HepG2 (cell line): Measurements from ENCODE around the gene ZNF821. TPM values are rescaled to one million over a fixed set of nuclear protein-coding genes. Genes with fewer than 3 reads are reported as not detected.
A peak's percentile ranks its signal among the peaks of the same experiment; 100 is the strongest.

Experiments used
- AKAP8 ChIP-seq: sonication (generic); formaldehyde crosslinking; IDR thresholded peaks from 2 replicates; pipeline ENCODE4 v1.5.1; 2020; ENCODE audit warnings: mild to moderate bottlenecking, missing genetic modification reagents
- CHCHD3 ChIP-seq: sonication (generic); formaldehyde crosslinking; IDR thresholded peaks from 2 replicates; pipeline ENCODE4 v1.8.0; 2022; ENCODE audit warnings: mild to moderate bottlenecking, missing genetic modification reagents, moderate library complexity
- GFI1 ChIP-seq: sonication (generic); formaldehyde crosslinking; IDR thresholded peaks from 2 replicates; pipeline ENCODE4 v1.5.0; 2020; ENCODE audit warnings: missing genetic modification reagents, mild to moderate bottlenecking, borderline replicate concordance
- GPN1 ChIP-seq: sonication (generic); formaldehyde crosslinking; IDR thresholded peaks from 2 replicates; pipeline ENCODE4 v1.5.1; 2020; ENCODE audit warnings: missing genetic modification reagents, borderline replicate concordance
- HDAC6 ChIP-seq: fragments of 200-600 bp; sonication (generic); IDR thresholded peaks from 2 replicates; pipeline ENCODE4 v1.7.0; 2017; ENCODE audit warnings: mild to moderate bottlenecking, antibody characterized with exemption, low read length, low read depth
- MBNL3 ChIP-seq: fragments of 250-450 bp; sonication (Bioruptor Pico); conservative IDR thresholded peaks from 2 replicates; pipeline ENCODE4 v1.8.0; 2022; ENCODE audit warnings: mild to moderate bottlenecking, inconsistent platforms
- MED1 ChIP-seq: sonication (generic); formaldehyde crosslinking; IDR thresholded peaks from 2 replicates; pipeline ENCODE4 v1.4.0; 2020; ENCODE audit warnings: missing genetic modification reagents
- PAF1 ChIP-seq: IDR thresholded peaks from 2 replicates; pipeline ENCODE4 v1.6.1; 2016; ENCODE audit warnings: missing genetic modification reagents, missing compliant biosample characterization
- POLR2AphosphoS5 ChIP-seq: IDR thresholded peaks from 2 replicates; pipeline ENCODE4 v1.6.1; 2012; ENCODE audit warnings: low read depth, low read length
- TMF1 ChIP-seq: sonication (generic); formaldehyde crosslinking; IDR thresholded peaks from 2 replicates; pipeline ENCODE4 v1.8.1; 2022; ENCODE audit warnings: low read depth, missing genetic modification reagents
- ZBTB20 ChIP-seq: sonication (generic); formaldehyde crosslinking; IDR thresholded peaks from 2 replicates; pipeline ENCODE4 v1.8.1; 2023; ENCODE audit warnings: missing genetic modification reagents, low read depth, mild to moderate bottlenecking, borderline replicate concordance
- ZFP36L1 ChIP-seq: sonication (generic); formaldehyde crosslinking; IDR thresholded peaks from 2 replicates; pipeline ENCODE4 v1.8.0; 2022; ENCODE audit warnings: mild to moderate bottlenecking, missing genetic modification reagents, moderate library complexity
- ZKSCAN1 ChIP-seq: fragments of 150-350 bp; IDR thresholded peaks from 2 replicates; pipeline ENCODE4 v1.6.1; 2014; ENCODE audit warnings: low read length
- ZNF44 ChIP-seq: sonication (generic); formaldehyde crosslinking; IDR thresholded peaks from 2 replicates; pipeline ENCODE4 v1.5.1; 2020; ENCODE audit warnings: mild to moderate bottlenecking, missing genetic modification reagents
- ZNF616 ChIP-seq: sonication (generic); formaldehyde crosslinking; IDR thresholded peaks from 2 replicates; pipeline ENCODE4 v1.5.0; 2020; ENCODE audit warnings: low read depth, mild to moderate bottlenecking, missing genetic modification reagents
- ZNF768 ChIP-seq: sonication (generic); formaldehyde crosslinking; IDR thresholded peaks from 2 replicates; pipeline ENCODE4 v1.4.0; 2020; ENCODE audit warnings: missing genetic modification reagents
- polyA plus RNA-seq, 8 experiments: library from polyadenylated mRNA; depleted of rRNA in 3 of 8; stranded (reverse) in 7 of 8; unstranded in 1 of 8; fragments of >200 nt; fragmentation: Illumina TruSeq in 4 of 8; extraction: Trizol in 4 of 8; gene quantifications; 2 replicates each; pipeline versions ENCODE4 v1.2.1 to v1.2.3, GENCODE V29; 2011 to 2016; ENCODE audit warnings: low read depth in 4 of 8, missing spikeins in 1 of 8, mixed read lengths in 1 of 8; ENCODE audit not compliant: insufficient read depth in 1 of 8
- total RNA-seq, 5 experiments: library from RNA; depleted of rRNA; stranded (reverse); fragments of >200 nt; fragmentation: Illumina TruSeq; extraction: Trizol; gene quantifications; 2 replicates each; pipeline ENCODE4 v1.2.3, GENCODE V29; 2016; ENCODE audit warnings: low read depth in 1 of 5
- TF ChIP-seq, protein P1 (sequence below): sonication (generic); formaldehyde crosslinking; conservative IDR thresholded peaks from 2 replicates; pipeline ENCODE4 v1.4.0; 2020; ENCODE audit warnings: missing genetic modification reagents
- TF ChIP-seq, protein P2 (sequence below): sonication (generic); formaldehyde crosslinking; IDR thresholded peaks from 2 replicates; pipeline ENCODE4 v1.4.0; 2020; ENCODE audit warnings: missing genetic modification reagents, borderline replicate concordance
- TF ChIP-seq, protein P3 (sequence below): sonication (generic); formaldehyde crosslinking; IDR thresholded peaks from 2 replicates; pipeline ENCODE4 v1.4.0; 2020; ENCODE audit warnings: missing genetic modification reagents, borderline replicate concordance
- TF ChIP-seq, protein P4 (sequence below): sonication (generic); formaldehyde crosslinking; IDR thresholded peaks from 2 replicates; pipeline ENCODE4 v1.4.0; 2020; ENCODE audit warnings: mild to moderate bottlenecking, missing genetic modification reagents, borderline replicate concordance

The ZNF821 gene
- total and polyA plus RNA-seq, 2 of the 13 experiments (the other 11 are each of a cell fraction or from before 2014, with no cell fraction given): 7.0 to 9.1 TPM

GRCh38 chr16:71894921-71895678 lies 11.1 kb upstream of the ZNF821 start, which contains the start of gene IST1 (continued):
- TF ChIP-seq, protein P1, sequence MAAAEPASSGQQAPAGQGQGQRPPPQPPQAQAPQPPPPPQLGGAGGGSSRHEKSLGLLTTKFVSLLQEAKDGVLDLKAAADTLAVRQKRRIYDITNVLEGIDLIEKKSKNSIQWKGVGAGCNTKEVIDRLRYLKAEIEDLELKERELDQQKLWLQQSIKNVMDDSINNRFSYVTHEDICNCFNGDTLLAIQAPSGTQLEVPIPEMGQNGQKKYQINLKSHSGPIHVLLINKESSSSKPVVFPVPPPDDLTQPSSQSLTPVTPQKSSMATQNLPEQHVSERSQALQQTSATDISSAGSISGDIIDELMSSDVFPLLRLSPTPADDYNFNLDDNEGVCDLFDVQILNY: peak; percentile 83
- TF ChIP-seq CHCHD3 (CRISPR knock-in tag) (peak; percentile 99), GPN1 (CRISPR knock-in tag) (no peak), PAF1 (0 out of 2 replicates have a peak, but pooled peaks have one; percentile 23), MBNL3 (CRISPR knock-in tag) (no peak), ZNF44 (peak; percentile 78), AKAP8 (CRISPR knock-in tag) (no peak; the same call in 1 of the 2 replicates), ZBTB20 (CRISPR knock-in tag) (peak; percentile 68; the same call in 1 of the 2 replicates), GFI1 (CRISPR knock-in tag) (peak; percentile 92), POLR2AphosphoS5 (peak; percentile 92), ZFP36L1 (CRISPR knock-in tag) (peak; percentile 48), TMF1 (CRISPR knock-in tag) (peak; percentile 85; the same call in 1 of the 2 replicates), ZKSCAN1 (peak; percentile 36; the same call in 1 of the 2 replicates), ZNF768 (CRISPR knock-in tag) (no peak; the same call in 1 of the 2 replicates), HDAC6 (no peak), ZNF616 (CRISPR knock-in tag) (peak; percentile 88; the same call in 1 of the 2 replicates), MED1 (CRISPR knock-in tag) (peak; percentile 90)
- TF ChIP-seq, protein P2, sequence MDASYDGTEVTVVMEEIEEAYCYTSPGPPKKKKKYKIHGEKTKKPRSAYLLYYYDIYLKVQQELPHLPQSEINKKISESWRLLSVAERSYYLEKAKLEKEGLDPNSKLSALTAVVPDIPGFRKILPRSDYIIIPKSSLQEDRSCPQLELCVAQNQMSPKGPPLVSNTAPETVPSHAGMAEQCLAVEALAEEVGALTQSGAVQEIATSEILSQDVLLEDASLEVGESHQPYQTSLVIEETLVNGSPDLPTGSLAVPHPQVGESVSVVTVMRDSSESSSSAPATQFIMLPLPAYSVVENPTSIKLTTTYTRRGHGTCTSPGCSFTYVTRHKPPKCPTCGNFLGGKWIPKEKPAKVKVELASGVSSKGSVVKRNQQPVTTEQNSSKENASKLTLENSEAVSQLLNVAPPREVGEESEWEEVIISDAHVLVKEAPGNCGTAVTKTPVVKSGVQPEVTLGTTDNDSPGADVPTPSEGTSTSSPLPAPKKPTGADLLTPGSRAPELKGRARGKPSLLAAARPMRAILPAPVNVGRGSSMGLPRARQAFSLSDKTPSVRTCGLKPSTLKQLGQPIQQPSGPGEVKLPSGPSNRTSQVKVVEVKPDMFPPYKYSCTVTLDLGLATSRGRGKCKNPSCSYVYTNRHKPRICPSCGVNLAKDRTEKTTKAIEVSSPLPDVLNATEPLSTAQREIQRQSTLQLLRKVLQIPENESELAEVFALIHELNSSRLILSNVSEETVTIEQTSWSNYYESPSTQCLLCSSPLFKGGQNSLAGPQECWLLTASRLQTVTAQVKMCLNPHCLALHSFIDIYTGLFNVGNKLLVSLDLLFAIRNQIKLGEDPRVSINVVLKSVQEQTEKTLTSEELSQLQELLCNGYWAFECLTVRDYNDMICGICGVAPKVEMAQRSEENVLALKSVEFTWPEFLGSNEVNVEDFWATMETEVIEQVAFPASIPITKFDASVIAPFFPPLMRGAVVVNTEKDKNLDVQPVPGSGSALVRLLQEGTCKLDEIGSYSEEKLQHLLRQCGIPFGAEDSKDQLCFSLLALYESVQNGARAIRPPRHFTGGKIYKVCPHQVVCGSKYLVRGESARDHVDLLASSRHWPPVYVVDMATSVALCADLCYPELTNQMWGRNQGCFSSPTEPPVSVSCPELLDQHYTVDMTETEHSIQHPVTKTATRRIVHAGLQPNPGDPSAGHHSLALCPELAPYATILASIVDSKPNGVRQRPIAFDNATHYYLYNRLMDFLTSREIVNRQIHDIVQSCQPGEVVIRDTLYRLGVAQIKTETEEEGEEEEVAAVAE: peak; percentile 90
- TF ChIP-seq, protein P3, sequence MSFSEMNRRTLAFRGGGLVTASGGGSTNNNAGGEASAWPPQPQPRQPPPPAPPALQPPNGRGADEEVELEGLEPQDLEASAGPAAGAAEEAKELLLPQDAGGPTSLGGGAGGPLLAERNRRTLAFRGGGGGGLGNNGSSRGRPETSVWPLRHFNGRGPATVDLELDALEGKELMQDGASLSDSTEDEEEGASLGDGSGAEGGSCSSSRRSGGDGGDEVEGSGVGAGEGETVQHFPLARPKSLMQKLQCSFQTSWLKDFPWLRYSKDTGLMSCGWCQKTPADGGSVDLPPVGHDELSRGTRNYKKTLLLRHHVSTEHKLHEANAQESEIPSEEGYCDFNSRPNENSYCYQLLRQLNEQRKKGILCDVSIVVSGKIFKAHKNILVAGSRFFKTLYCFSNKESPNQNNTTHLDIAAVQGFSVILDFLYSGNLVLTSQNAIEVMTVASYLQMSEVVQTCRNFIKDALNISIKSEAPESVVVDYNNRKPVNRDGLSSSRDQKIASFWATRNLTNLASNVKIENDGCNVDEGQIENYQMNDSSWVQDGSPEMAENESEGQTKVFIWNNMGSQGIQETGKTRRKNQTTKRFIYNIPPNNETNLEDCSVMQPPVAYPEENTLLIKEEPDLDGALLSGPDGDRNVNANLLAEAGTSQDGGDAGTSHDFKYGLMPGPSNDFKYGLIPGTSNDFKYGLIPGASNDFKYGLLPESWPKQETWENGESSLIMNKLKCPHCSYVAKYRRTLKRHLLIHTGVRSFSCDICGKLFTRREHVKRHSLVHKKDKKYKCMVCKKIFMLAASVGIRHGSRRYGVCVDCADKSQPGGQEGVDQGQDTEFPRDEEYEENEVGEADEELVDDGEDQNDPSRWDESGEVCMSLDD (CRISPR knock-in tag): peak; percentile 95
- TF ChIP-seq, protein P4, sequence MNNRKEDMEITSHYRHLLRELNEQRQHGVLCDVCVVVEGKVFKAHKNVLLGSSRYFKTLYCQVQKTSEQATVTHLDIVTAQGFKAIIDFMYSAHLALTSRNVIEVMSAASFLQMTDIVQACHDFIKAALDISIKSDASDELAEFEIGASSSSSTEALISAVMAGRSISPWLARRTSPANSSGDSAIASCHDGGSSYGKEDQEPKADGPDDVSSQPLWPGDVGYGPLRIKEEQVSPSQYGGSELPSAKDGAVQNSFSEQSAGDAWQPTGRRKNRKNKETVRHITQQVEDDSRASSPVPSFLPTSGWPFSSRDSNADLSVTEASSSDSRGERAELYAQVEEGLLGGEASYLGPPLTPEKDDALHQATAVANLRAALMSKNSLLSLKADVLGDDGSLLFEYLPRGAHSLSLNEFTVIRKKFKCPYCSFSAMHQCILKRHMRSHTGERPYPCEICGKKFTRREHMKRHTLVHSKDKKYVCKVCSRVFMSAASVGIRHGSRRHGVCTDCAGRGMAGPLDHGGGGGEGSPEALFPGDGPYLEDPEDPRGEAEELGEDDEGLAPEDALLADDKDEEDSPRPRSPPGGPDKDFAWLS (CRISPR knock-in tag): peak; percentile 85
